Measurements from ENCODE around the gene XPO1.
"Not testable (repeated sequence)": the region's sequence is repeated elsewhere in the genome, so short reads cannot be mapped to it uniquely, and the experiment has no call there.

The XPO1 gene

DNA sequence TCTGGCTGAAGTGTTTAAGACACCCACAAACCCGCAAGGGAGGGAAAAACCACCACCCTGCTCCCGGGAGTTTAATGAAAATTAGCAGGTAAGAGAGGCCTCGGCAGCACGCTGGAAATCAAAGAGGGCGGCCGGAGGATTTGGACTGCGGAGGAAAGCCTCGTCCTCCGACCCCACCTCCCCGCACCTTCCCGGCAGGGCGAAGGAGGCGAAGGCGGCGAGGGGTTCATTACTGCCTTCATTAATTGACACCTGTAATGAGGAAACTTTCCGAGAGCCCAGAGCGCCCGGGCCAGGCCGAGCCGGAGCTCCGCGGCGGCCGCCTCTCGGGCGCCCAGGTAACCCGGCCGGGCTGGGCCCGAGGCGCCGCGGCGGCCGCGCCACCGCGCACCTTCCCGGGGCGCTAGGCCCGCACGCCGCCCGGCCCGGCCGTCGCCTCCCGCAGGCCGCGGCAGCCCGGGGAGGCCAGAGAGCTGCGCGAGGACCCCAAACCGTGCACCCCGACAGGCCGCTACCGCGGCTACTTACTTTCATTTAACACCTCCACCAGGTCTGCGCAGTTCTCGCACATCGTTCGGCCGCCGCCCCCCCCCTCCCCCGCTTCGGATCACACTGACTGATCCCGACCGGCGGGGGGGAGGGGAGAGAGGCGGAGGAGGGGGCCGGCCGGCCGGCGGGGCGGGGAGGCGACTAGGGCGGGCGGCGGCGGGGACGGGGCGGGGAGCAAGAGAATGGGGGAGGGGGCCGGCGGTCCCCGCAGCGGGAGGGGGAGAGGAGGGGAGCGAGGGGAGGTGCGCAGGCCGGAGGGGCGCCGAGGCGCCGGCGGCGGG, 67.8 kb downstream of the XPO1 start:
- peak in 2 of 3 donors; percentile 32 to 71 for DNase-seq
- no peaks in the 10 kb centered on the region for H3K27me3 ChIP-seq (replicated peaks in 2 of 5; ENCODE audit: control insufficient read depth in 4 of 5, insufficient read depth in 5 of 5, low read length in 4 of 5)
- WGBS (ENCODE audit: insufficient coverage): 0% methylated on average over 23 of the region's 94 CpGs
- peaks cover 0 to 2% (median 0%) of the 10 kb centered on the region in 4 experiments for H3K36me3 ChIP-seq (ENCODE audit: control insufficient read depth in 4 of 4, insufficient read depth in 4 of 4, low read length in 3 of 4)
- peaks cover 12 to 25% (median 18%) of the 10 kb centered on the region in 4 experiments for H3K4me1 ChIP-seq (ENCODE audit: control extremely low read depth in 1 of 4, control insufficient read depth in 4 of 4, insufficient read depth in 4 of 4, low read length in 3 of 4)
- peak overlapping the region; percentile 68 to 94 (median 92) for H3K4me3 ChIP-seq (ENCODE audit: control insufficient read depth in 1 of 7, extremely low read depth in 1 of 7, insufficient read depth in 4 of 7, low read depth in 2 of 7, low read length in 6 of 7)
- no peaks in the 10 kb centered on the region for H3K9me3 ChIP-seq (ENCODE audit: control extremely low read depth in 1 of 5, control insufficient read depth in 4 of 5, insufficient read depth in 2 of 5, low read depth in 1 of 5, low read length in 4 of 5)
- H3K27ac ChIP-seq (ENCODE audit: insufficient read depth in 1 of 2, low read depth in 1 of 2, low read length in 2 of 2, poor library complexity in 1 of 2, severe bottlenecking in 2 of 2): peak overlapping the region; percentile 88 to 96
- ChIA-PET CTCF (interaction anchor here (1.0 to 1.6 kb wide), 3 partner anchors 11 to 44 kb away, joined by 4 to 5 read pairs (median 4); no protein-coding TSS in a partner anchor), POLR2A (interaction anchor here (0.6 to 1.3 kb wide), 4 partner anchors 39 to 795 kb away, joined by 3 to 6 read pairs (median 4); no protein-coding TSS in a partner anchor)

DNA sequence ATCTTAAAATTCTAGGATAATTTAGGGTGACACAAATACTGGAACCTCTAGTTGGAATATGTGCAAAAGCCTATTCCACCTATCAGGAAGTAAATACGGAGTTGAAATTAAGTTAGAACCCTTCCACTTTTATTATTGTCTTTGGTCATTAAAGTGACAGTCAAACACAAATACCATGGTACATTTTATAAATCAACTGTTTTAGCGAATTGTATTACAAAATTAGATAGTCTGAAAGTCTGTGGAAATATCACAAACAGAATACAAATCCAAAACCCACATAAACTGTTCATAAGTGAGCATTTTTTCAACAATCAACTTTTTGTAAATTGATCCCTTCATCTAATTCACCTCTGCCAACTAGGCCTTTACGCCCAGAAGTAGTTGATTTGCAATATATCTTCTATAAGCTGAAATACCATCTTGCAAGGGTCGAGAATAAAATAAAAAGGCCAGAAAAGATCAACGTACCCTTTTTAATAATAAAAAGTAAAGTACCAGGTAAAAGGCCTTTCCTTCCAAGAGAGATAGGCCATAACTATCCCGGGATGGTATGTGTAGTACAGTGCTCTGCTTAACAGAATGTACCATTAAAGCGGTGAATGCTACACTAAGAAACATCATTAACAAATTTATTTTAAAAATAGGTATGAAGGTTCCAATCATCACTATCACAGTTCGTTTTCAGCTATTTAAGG, 68.6 kb downstream of the XPO1 start:
- Histone ChIP-seq H3K4me1 (ENCODE audit: control extremely low read depth in 1 of 4, control insufficient read depth in 4 of 4, insufficient read depth in 4 of 4, low read length in 3 of 4) (peaks cover 12 to 25% (median 18%) of the 10 kb centered on the region in 4 experiments), H3K4me3 (ENCODE audit: control insufficient read depth in 1 of 7, extremely low read depth in 1 of 7, insufficient read depth in 4 of 7, low read depth in 2 of 7, low read length in 6 of 7) (peak overlapping the region; percentile 68 to 94 (median 92)), H3K27ac (ENCODE audit: insufficient read depth in 1 of 2, low read depth in 1 of 2, low read length in 2 of 2, poor library complexity in 1 of 2, severe bottlenecking in 2 of 2) (peak overlapping the region; percentile 88 to 96), H3K9me3 (ENCODE audit: control extremely low read depth in 1 of 5, control insufficient read depth in 4 of 5, insufficient read depth in 2 of 5, low read depth in 1 of 5, low read length in 4 of 5) (no peaks in the 10 kb centered on the region), H3K36me3 (ENCODE audit: control insufficient read depth in 4 of 4, insufficient read depth in 4 of 4, low read length in 3 of 4) (peaks cover 0 to 2% (median 0%) of the 10 kb centered on the region in 4 experiments), H3K27me3 (replicated peaks in 2 of 5; ENCODE audit: control insufficient read depth in 4 of 5, insufficient read depth in 5 of 5, low read length in 4 of 5) (no peaks in the 10 kb centered on the region)
- CTCF ChIA-PET: interaction anchor here (1.0 to 1.9 kb wide), 6 partner anchors 10 to 43 kb away, joined by 3 to 5 read pairs (median 4); no protein-coding TSS in a partner anchor
- POLR2A ChIA-PET: interaction anchor here (0.7 to 1.3 kb wide), 2 partner anchors 38 to 43 kb away, joined by 3 to 6 read pairs; no protein-coding TSS in a partner anchor
- WGBS (ENCODE audit: insufficient coverage): 0% methylated on average over 1 of the region's 8 CpGs
- no peak for DNase-seq

DNA sequence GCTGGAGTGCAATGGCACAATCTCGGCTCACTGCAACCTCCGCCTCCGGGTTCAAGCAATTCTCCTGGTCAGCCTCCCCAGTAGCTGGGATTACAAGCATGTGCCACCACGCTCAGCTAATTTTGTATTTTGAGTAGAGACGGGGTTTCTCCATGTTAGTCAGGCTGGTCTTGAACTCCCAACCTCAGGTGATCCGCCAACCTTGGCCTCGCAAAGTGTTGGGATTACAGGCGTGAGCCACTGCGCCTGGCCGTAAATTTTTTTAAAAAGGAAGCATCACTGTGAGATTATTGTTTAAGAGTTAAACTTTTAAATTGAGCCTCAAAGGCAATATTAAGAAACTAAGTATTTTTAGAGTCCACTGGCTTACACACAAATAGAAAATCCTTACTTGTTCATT, 69.9 kb downstream of the XPO1 start:
- not testable (repeated sequence) for H3K27me3 ChIP-seq (replicated peaks in 2 of 5; ENCODE audit: control insufficient read depth in 4 of 5, insufficient read depth in 5 of 5, low read length in 4 of 5); H3K4me3 ChIP-seq (ENCODE audit: control insufficient read depth in 1 of 7, extremely low read depth in 1 of 7, insufficient read depth in 4 of 7, low read depth in 2 of 7, low read length in 6 of 7); H3K9me3 ChIP-seq (ENCODE audit: control extremely low read depth in 1 of 5, control insufficient read depth in 4 of 5, insufficient read depth in 2 of 5, low read depth in 1 of 5, low read length in 4 of 5); DNase-seq; H3K36me3 ChIP-seq (ENCODE audit: control insufficient read depth in 4 of 4, insufficient read depth in 4 of 4, low read length in 3 of 4)
- WGBS (ENCODE audit: insufficient coverage): 100% methylated on average over 4 of the region's 10 CpGs
- peak overlapping the region in 1 of 2 experiments; percentile 96 for H3K27ac ChIP-seq (ENCODE audit: insufficient read depth in 1 of 2, low read depth in 1 of 2, low read length in 2 of 2, poor library complexity in 1 of 2, severe bottlenecking in 2 of 2)
- ChIA-PET POLR2A (interaction anchor here (1.0 kb wide), 1 partner anchor 46 kb away, joined by 3 read pairs; no protein-coding TSS in a partner anchor), CTCF (interaction anchor here (1.0 to 1.9 kb wide), 5 partner anchors 9 to 41 kb away, joined by 3 to 5 read pairs (median 4); no protein-coding TSS in a partner anchor)
- H3K4me1 ChIP-seq (ENCODE audit: control extremely low read depth in 1 of 4, control insufficient read depth in 4 of 4, insufficient read depth in 4 of 4, low read length in 3 of 4): peaks cover 12 to 31% (median 19%) of the 10 kb centered on the region in 4 experiments

GRCh38 chr2:61465045-61465444, 73.1 kb downstream of the XPO1 start:
- Histone ChIP-seq H3K27me3 (replicated peaks in 2 of 5; ENCODE audit: control insufficient read depth in 4 of 5, insufficient read depth in 5 of 5, low read length in 4 of 5) (no peaks in the 10 kb centered on the region), H3K9me3 (ENCODE audit: control extremely low read depth in 1 of 5, control insufficient read depth in 4 of 5, insufficient read depth in 2 of 5, low read depth in 1 of 5, low read length in 4 of 5) (no peaks in the 10 kb centered on the region), H3K4me3 (ENCODE audit: control insufficient read depth in 1 of 7, extremely low read depth in 1 of 7, insufficient read depth in 4 of 7, low read depth in 2 of 7, low read length in 6 of 7) (no peak overlapping the region), H3K27ac (ENCODE audit: insufficient read depth in 1 of 2, low read depth in 1 of 2, low read length in 2 of 2, poor library complexity in 1 of 2, severe bottlenecking in 2 of 2) (peak overlapping the region in 1 of 2 experiments; percentile 55), H3K36me3 (ENCODE audit: control insufficient read depth in 4 of 4, insufficient read depth in 4 of 4, low read length in 3 of 4) (peaks cover 0 to 4% (median under 1%) of the 10 kb centered on the region in 4 experiments), H3K4me1 (ENCODE audit: control extremely low read depth in 1 of 4, control insufficient read depth in 4 of 4, insufficient read depth in 4 of 4, low read length in 3 of 4) (peaks cover 4 to 20% (median 11%) of the 10 kb centered on the region in 4 experiments)
- WGBS (ENCODE audit: insufficient coverage): 100% methylated on average over 2 of the region's 3 CpGs
- ChIA-PET CTCF (interaction anchor here (0.8 kb wide), 1 partner anchor 39 kb away, joined by 3 read pairs; no protein-coding TSS in a partner anchor), POLR2A (no interaction called here)
- no peak for DNase-seq

DNA sequence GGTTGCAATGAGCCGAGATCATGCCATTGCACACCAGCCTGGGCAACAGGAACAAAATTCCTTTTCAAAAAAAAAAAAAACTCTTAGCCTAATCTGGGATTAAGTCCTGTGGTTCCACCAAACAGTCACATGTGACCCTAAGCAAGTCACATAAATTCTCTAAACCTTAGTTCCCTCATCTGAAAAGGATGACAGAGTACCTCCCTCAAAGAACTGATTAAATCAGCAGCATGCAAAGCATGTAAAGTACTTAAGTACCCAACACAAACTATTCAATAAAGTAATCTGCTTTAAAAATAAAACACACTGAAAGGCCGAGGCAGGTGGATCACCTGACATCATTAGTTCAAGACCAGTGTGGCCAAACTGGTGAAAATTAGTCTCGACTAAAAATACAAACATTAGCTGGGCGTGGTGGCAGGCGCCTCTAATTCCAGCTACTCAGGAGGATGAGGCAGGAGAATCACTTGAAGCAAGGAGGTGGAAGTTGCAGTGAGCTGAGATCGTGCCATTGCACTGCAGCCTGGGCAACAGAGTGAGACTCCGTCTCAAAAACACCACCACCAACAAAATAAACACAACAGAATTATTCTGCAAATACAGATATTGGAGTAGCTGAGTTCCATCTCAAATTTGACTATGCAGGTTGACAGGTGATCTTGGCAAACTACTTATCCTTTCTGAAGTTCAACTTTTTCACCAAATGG, 74.2 kb downstream of the XPO1 start:
- no peaks in the 10 kb centered on the region for H3K27me3 ChIP-seq (replicated peaks in 2 of 5; ENCODE audit: control insufficient read depth in 4 of 5, insufficient read depth in 5 of 5, low read length in 4 of 5)
- H3K36me3 ChIP-seq (ENCODE audit: control insufficient read depth in 4 of 4, insufficient read depth in 4 of 4, low read length in 3 of 4): peaks cover 0 to 4% (median under 1%) of the 10 kb centered on the region in 4 experiments
- no peak overlapping the region for H3K27ac ChIP-seq (ENCODE audit: insufficient read depth in 1 of 2, low read depth in 1 of 2, low read length in 2 of 2, poor library complexity in 1 of 2, severe bottlenecking in 2 of 2)
- ChIA-PET CTCF (interaction anchor here (1.1 kb wide), 1 partner anchor 25 kb away, joined by 3 read pairs; no protein-coding TSS in a partner anchor), POLR2A (no interaction called here)
- 94% methylated on average over 6 of the region's 7 CpGs for WGBS (ENCODE audit: insufficient coverage)
- no peaks in the 10 kb centered on the region for H3K9me3 ChIP-seq (ENCODE audit: control extremely low read depth in 1 of 5, control insufficient read depth in 4 of 5, insufficient read depth in 2 of 5, low read depth in 1 of 5, low read length in 4 of 5)
- H3K4me1 ChIP-seq (ENCODE audit: control extremely low read depth in 1 of 4, control insufficient read depth in 4 of 4, insufficient read depth in 4 of 4, low read length in 3 of 4): peaks cover 0 to 12% (median 5%) of the 10 kb centered on the region in 4 experiments
- no peak overlapping the region for H3K4me3 ChIP-seq (ENCODE audit: control insufficient read depth in 1 of 7, extremely low read depth in 1 of 7, insufficient read depth in 4 of 7, low read depth in 2 of 7, low read length in 6 of 7)
- DNase-seq: no peak

DNA sequence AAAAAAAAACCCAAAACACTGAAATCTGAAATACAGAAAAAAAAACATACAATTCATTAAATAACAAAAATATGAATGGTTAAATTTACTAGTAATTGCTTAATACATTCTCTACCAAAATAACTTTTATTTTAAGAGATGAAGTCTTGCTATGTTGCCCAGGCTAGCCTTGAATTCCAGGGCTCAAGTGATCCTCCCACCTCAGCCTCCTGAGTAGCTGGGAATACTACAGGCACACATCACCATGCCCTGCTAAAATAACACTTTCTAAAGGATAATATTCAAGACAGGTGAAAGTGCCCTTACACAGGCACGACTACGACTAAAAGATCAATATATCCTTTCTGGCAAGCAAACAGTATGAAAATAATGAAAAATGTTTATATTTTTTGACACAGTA, 76.8 kb downstream of the XPO1 start:
- H3K4me1 ChIP-seq (ENCODE audit: control extremely low read depth in 1 of 4, control insufficient read depth in 4 of 4, insufficient read depth in 4 of 4, low read length in 3 of 4): peaks cover 0 to 10% (median 6%) of the 10 kb centered on the region in 4 experiments
- peaks cover 0 to 4% (median 0%) of the 10 kb centered on the region in 4 experiments for H3K36me3 ChIP-seq (ENCODE audit: control insufficient read depth in 4 of 4, insufficient read depth in 4 of 4, low read length in 3 of 4)
- no CpG with 5 or more reads among the region's 2 CpGs for WGBS (ENCODE audit: insufficient coverage)
- no peak overlapping the region for H3K4me3 ChIP-seq (ENCODE audit: control insufficient read depth in 1 of 7, extremely low read depth in 1 of 7, insufficient read depth in 4 of 7, low read depth in 2 of 7, low read length in 6 of 7)
- ChIA-PET POLR2A (no interaction called here), CTCF (no interaction called here)
- H3K9me3 ChIP-seq (ENCODE audit: control extremely low read depth in 1 of 5, control insufficient read depth in 4 of 5, insufficient read depth in 2 of 5, low read depth in 1 of 5, low read length in 4 of 5): no peaks in the 10 kb centered on the region
- no peak overlapping the region for H3K27ac ChIP-seq (ENCODE audit: insufficient read depth in 1 of 2, low read depth in 1 of 2, low read length in 2 of 2, poor library complexity in 1 of 2, severe bottlenecking in 2 of 2)
- DNase-seq: no peak
- H3K27me3 ChIP-seq (replicated peaks in 2 of 5; ENCODE audit: control insufficient read depth in 4 of 5, insufficient read depth in 5 of 5, low read length in 4 of 5): no peaks in the 10 kb centered on the region
